ENCODE measurements around the gene ZMYND11. TPM values are rescaled to one million over a fixed set of nuclear protein-coding genes. Genes with fewer than 3 reads are reported as not detected.

ZMYND11 gene
- total and polyA plus RNA-seq, 2 donors (not counting 1 experiment from before 2014, with no cell fraction given), result 57.0 to 68.4 TPM

DNA sequence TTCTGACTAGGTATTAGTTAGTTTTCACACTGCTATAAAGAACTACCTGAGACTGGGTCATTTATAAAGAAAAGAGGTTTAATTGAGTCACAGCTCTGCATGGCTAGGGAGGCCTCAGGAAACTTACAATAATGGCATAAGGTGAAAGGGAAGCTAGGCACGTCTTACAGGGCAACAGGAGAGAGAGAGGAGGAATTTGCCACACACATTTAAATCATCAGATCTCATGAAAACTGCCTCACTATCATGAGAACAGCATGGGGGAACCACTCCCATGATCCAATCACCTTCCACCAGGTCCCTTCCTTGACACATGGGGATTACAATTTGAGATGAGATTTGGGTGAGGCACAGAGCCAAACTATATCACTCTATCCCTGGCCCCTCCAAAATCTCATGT is 40.6 kb upstream of the ZMYND11 start:
- Histone ChIP-seq H3K36me3 (ENCODE audit: control insufficient read depth, insufficient read depth, low read length) (no peaks in the 10 kb centered on the region), H3K9ac (ENCODE audit: insufficient read depth, low read length) (no peak overlapping the region), H3K4me1 (ENCODE audit: control insufficient read depth, extremely low read depth, insufficient read depth, low read length) (no peaks in the 10 kb centered on the region), H3K27me3 (ENCODE audit: control insufficient read depth, insufficient read depth, low read length) (no peaks in the 10 kb centered on the region), H3K4me3 (replicated peaks in 1 of 4; ENCODE audit: control extremely low read depth in 1 of 4, insufficient read depth in 1 of 4, low read depth in 3 of 4, low read length in 4 of 4) (no peak overlapping the region), H3K9me3 (ENCODE audit: control insufficient read depth, insufficient read depth, low read depth, low read length) (no peaks in the 10 kb centered on the region), H3K4me2 (ENCODE audit: extremely low read depth, insufficient read depth, low read length) (no peak overlapping the region), H4K20me1 (ENCODE audit: control insufficient read depth, extremely low read depth, insufficient read depth, low read length) (no peaks in the 10 kb centered on the region), H2AFZ (ENCODE audit: low read length) (no peak overlapping the region), H3K79me2 (ENCODE audit: control insufficient read depth, insufficient read depth, low read length) (no peaks in the 10 kb centered on the region), H3K27ac (ENCODE audit: insufficient read depth, low read length) (no peak overlapping the region)
- TF ChIP-seq, protein P1, sequence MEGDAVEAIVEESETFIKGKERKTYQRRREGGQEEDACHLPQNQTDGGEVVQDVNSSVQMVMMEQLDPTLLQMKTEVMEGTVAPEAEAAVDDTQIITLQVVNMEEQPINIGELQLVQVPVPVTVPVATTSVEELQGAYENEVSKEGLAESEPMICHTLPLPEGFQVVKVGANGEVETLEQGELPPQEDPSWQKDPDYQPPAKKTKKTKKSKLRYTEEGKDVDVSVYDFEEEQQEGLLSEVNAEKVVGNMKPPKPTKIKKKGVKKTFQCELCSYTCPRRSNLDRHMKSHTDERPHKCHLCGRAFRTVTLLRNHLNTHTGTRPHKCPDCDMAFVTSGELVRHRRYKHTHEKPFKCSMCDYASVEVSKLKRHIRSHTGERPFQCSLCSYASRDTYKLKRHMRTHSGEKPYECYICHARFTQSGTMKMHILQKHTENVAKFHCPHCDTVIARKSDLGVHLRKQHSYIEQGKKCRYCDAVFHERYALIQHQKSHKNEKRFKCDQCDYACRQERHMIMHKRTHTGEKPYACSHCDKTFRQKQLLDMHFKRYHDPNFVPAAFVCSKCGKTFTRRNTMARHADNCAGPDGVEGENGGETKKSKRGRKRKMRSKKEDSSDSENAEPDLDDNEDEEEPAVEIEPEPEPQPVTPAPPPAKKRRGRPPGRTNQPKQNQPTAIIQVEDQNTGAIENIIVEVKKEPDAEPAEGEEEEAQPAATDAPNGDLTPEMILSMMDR (conservative IDR thresholded peaks at IDR 0.05 in 1 of 2, IDR thresholded peaks at IDR 0.05 in 1 of 2; ENCODE audit: low read depth in 1 of 2, low read length in 2 of 2), result no peak
- TF ChIP-seq EZH2 (IDR thresholded peaks at IDR 0.05; ENCODE audit: low read length, missing control alignments), result no peak
- no peak for DNase-seq (ENCODE audit: low read depth in 2 of 2)

GRCh38 chr10:95356-96115 is 39.7 kb upstream of the ZMYND11 start:
- H3K27me3 ChIP-seq (ENCODE audit: control insufficient read depth, insufficient read depth, low read length), result no peaks in the 10 kb centered on the region
- TF ChIP-seq, protein P1 (conservative IDR thresholded peaks at IDR 0.05 in 1 of 2, IDR thresholded peaks at IDR 0.05 in 1 of 2; ENCODE audit: low read depth in 1 of 2, low read length in 2 of 2), result no peak
- no peak for TF ChIP-seq EZH2 (IDR thresholded peaks at IDR 0.05; ENCODE audit: low read length, missing control alignments)
- H3K4me2 ChIP-seq (ENCODE audit: extremely low read depth, insufficient read depth, low read length), result no peak overlapping the region
- no peaks in the 10 kb centered on the region for H3K79me2 ChIP-seq (ENCODE audit: control insufficient read depth, insufficient read depth, low read length)
- H3K36me3 ChIP-seq (ENCODE audit: control insufficient read depth, insufficient read depth, low read length), result no peaks in the 10 kb centered on the region
- DNase-seq (ENCODE audit: low read depth in 2 of 2), result no peak
- no peaks in the 10 kb centered on the region for H4K20me1 ChIP-seq (ENCODE audit: control insufficient read depth, extremely low read depth, insufficient read depth, low read length)
- H3K9ac ChIP-seq (ENCODE audit: insufficient read depth, low read length), result no peak overlapping the region
- no peak overlapping the region for H2AFZ ChIP-seq (ENCODE audit: low read length)
- H3K4me1 ChIP-seq (ENCODE audit: control insufficient read depth, extremely low read depth, insufficient read depth, low read length), result no peaks in the 10 kb centered on the region
- no peak overlapping the region for H3K4me3 ChIP-seq (replicated peaks in 1 of 4; ENCODE audit: control extremely low read depth in 1 of 4, insufficient read depth in 1 of 4, low read depth in 3 of 4, low read length in 4 of 4)
- H3K9me3 ChIP-seq (ENCODE audit: control insufficient read depth, insufficient read depth, low read depth, low read length), result no peaks in the 10 kb centered on the region
- H3K27ac ChIP-seq (ENCODE audit: insufficient read depth, low read length), result no peak overlapping the region

GRCh38 chr10:96466-96865 is 38.8 kb upstream of the ZMYND11 start:
- Histone ChIP-seq H2AFZ (ENCODE audit: low read length) (no peak overlapping the region), H3K36me3 (ENCODE audit: control insufficient read depth, insufficient read depth, low read length) (no peaks in the 10 kb centered on the region), H3K27me3 (ENCODE audit: control insufficient read depth, insufficient read depth, low read length) (no peaks in the 10 kb centered on the region), H3K9ac (ENCODE audit: insufficient read depth, low read length) (no peak overlapping the region), H3K4me2 (ENCODE audit: extremely low read depth, insufficient read depth, low read length) (no peak overlapping the region), H3K4me1 (ENCODE audit: control insufficient read depth, extremely low read depth, insufficient read depth, low read length) (no peaks in the 10 kb centered on the region), H4K20me1 (ENCODE audit: control insufficient read depth, extremely low read depth, insufficient read depth, low read length) (no peaks in the 10 kb centered on the region), H3K79me2 (ENCODE audit: control insufficient read depth, insufficient read depth, low read length) (no peaks in the 10 kb centered on the region), H3K27ac (ENCODE audit: insufficient read depth, low read length) (no peak overlapping the region), H3K4me3 (replicated peaks in 1 of 4; ENCODE audit: control extremely low read depth in 1 of 4, insufficient read depth in 1 of 4, low read depth in 3 of 4, low read length in 4 of 4) (no peak overlapping the region), H3K9me3 (ENCODE audit: control insufficient read depth, insufficient read depth, low read depth, low read length) (no peaks in the 10 kb centered on the region)
- TF ChIP-seq EZH2 (IDR thresholded peaks at IDR 0.05; ENCODE audit: low read length, missing control alignments), result no peak
- TF ChIP-seq, protein P1 (conservative IDR thresholded peaks at IDR 0.05 in 1 of 2, IDR thresholded peaks at IDR 0.05 in 1 of 2; ENCODE audit: low read depth in 1 of 2, low read length in 2 of 2), result no peak
- DNase-seq (ENCODE audit: low read depth in 2 of 2), result no peak
